ENCODE data around the gene AMN.

The AMN gene

GRCh38 chr14:102944448-102945330 is 22.2 kb downstream of the AMN start:
- no peak overlapping the region for H3K4me3 ChIP-seq (ENCODE audit: insufficient read depth, low read depth, low read length)
- H3K36me3 ChIP-seq (ENCODE audit: control insufficient read depth, insufficient read depth, low read length), result peaks cover 36% of the 10 kb centered on the region
- H3K9me3 ChIP-seq (ENCODE audit: control insufficient read depth, low read length), result no peaks in the 10 kb centered on the region
- H3K27me3 ChIP-seq (ENCODE audit: control insufficient read depth, insufficient read depth, low read length, poor library complexity, severe bottlenecking), result no peaks in the 10 kb centered on the region
- no peaks in the 10 kb centered on the region for H3K4me1 ChIP-seq (ENCODE audit: control insufficient read depth, insufficient read depth, low read length)
- no peak overlapping the region for H3K27ac ChIP-seq (ENCODE audit: insufficient read depth, low read depth, low read length, poor library complexity, severe bottlenecking)
- 93 to 94% methylated on average over 36 of the region's 36 CpGs for WGBS, 2 experiments

GRCh38 chr14:102945346-102946130 is 23.1 kb downstream of the AMN start:
- no peaks in the 10 kb centered on the region for H3K4me1 ChIP-seq (ENCODE audit: control insufficient read depth, insufficient read depth, low read length)
- H3K9me3 ChIP-seq (ENCODE audit: control insufficient read depth, low read length), result no peaks in the 10 kb centered on the region
- H3K4me3 ChIP-seq (ENCODE audit: insufficient read depth, low read depth, low read length), result no peak overlapping the region
- no peak overlapping the region for H3K27ac ChIP-seq (ENCODE audit: insufficient read depth, low read depth, low read length, poor library complexity, severe bottlenecking)
- peaks cover 36% of the 10 kb centered on the region for H3K36me3 ChIP-seq (ENCODE audit: control insufficient read depth, insufficient read depth, low read length)
- WGBS, 2 experiments, result 91% methylated on average over 29 of the region's 29 CpGs
- no peaks in the 10 kb centered on the region for H3K27me3 ChIP-seq (ENCODE audit: control insufficient read depth, insufficient read depth, low read length, poor library complexity, severe bottlenecking)

- H3K4me3 ChIP-seq (ENCODE audit: insufficient read depth, low read depth, low read length), result no peak overlapping the region
- H3K9me3 ChIP-seq (ENCODE audit: control insufficient read depth, low read length), result no peaks in the 10 kb centered on the region
- peaks cover 42% of the 10 kb centered on the region for H3K36me3 ChIP-seq (ENCODE audit: control insufficient read depth, insufficient read depth, low read length)
- 93 to 94% methylated on average over 27 of the region's 27 CpGs for WGBS, 2 experiments
- no peaks in the 10 kb centered on the region for H3K27me3 ChIP-seq (ENCODE audit: control insufficient read depth, insufficient read depth, low read length, poor library complexity, severe bottlenecking)
- no peak overlapping the region for H3K27ac ChIP-seq (ENCODE audit: insufficient read depth, low read depth, low read length, poor library complexity, severe bottlenecking)
- H3K4me1 ChIP-seq (ENCODE audit: control insufficient read depth, insufficient read depth, low read length), result no peaks in the 10 kb centered on the region
Measured at GRCh38 chr14:102947321-102948103, 25.0 kb downstream of the AMN start.

GRCh38 chr14:102948698-102949061 is 26.2 kb downstream of the AMN start:
- Histone ChIP-seq H3K36me3 (ENCODE audit: control insufficient read depth, insufficient read depth, low read length) (peaks cover 50% of the 10 kb centered on the region), H3K4me3 (ENCODE audit: insufficient read depth, low read depth, low read length) (no peak overlapping the region), H3K27ac (ENCODE audit: insufficient read depth, low read depth, low read length, poor library complexity, severe bottlenecking) (no peak overlapping the region), H3K4me1 (ENCODE audit: control insufficient read depth, insufficient read depth, low read length) (no peaks in the 10 kb centered on the region), H3K27me3 (ENCODE audit: control insufficient read depth, insufficient read depth, low read length, poor library complexity, severe bottlenecking) (no peaks in the 10 kb centered on the region), H3K9me3 (ENCODE audit: control insufficient read depth, low read length) (no peaks in the 10 kb centered on the region)
- WGBS, 2 experiments, result 97% methylated on average over 9 of the region's 9 CpGs

GRCh38 chr14:102949062-102949800 is 26.8 kb downstream of the AMN start:
- WGBS, 2 experiments, result 95 to 97% methylated on average over 28 of the region's 28 CpGs
- no peaks in the 10 kb centered on the region for H3K9me3 ChIP-seq (ENCODE audit: control insufficient read depth, low read length)
- peaks cover 51% of the 10 kb centered on the region for H3K36me3 ChIP-seq (ENCODE audit: control insufficient read depth, insufficient read depth, low read length)
- H3K27me3 ChIP-seq (ENCODE audit: control insufficient read depth, insufficient read depth, low read length, poor library complexity, severe bottlenecking), result no peaks in the 10 kb centered on the region
- no peak overlapping the region for H3K27ac ChIP-seq (ENCODE audit: insufficient read depth, low read depth, low read length, poor library complexity, severe bottlenecking)
- H3K4me3 ChIP-seq (ENCODE audit: insufficient read depth, low read depth, low read length), result no peak overlapping the region
- no peaks in the 10 kb centered on the region for H3K4me1 ChIP-seq (ENCODE audit: control insufficient read depth, insufficient read depth, low read length)

- Histone ChIP-seq H3K4me3 (ENCODE audit: insufficient read depth, low read depth, low read length) (no peak overlapping the region), H3K27me3 (ENCODE audit: control insufficient read depth, insufficient read depth, low read length, poor library complexity, severe bottlenecking) (no peaks in the 10 kb centered on the region), H3K27ac (ENCODE audit: insufficient read depth, low read depth, low read length, poor library complexity, severe bottlenecking) (no peak overlapping the region), H3K4me1 (ENCODE audit: control insufficient read depth, insufficient read depth, low read length) (no peaks in the 10 kb centered on the region), H3K36me3 (ENCODE audit: control insufficient read depth, insufficient read depth, low read length) (peaks cover 52% of the 10 kb centered on the region), H3K9me3 (ENCODE audit: control insufficient read depth, low read length) (no peaks in the 10 kb centered on the region)
- 94 to 95% methylated on average over 23 of the region's 23 CpGs for WGBS, 2 experiments
Measured at GRCh38 chr14:102949801-102950451, 27.5 kb downstream of the AMN start.

GRCh38 chr14:102951034-102951433 is 28.6 kb downstream of the AMN start:
- no peaks in the 10 kb centered on the region for H3K27me3 ChIP-seq (ENCODE audit: control insufficient read depth, insufficient read depth, low read length, poor library complexity, severe bottlenecking)
- H3K27ac ChIP-seq (ENCODE audit: insufficient read depth, low read depth, low read length, poor library complexity, severe bottlenecking), result no peak overlapping the region
- peaks cover 49% of the 10 kb centered on the region for H3K36me3 ChIP-seq (ENCODE audit: control insufficient read depth, insufficient read depth, low read length)
- H3K4me3 ChIP-seq (ENCODE audit: insufficient read depth, low read depth, low read length), result no peak overlapping the region
- H3K9me3 ChIP-seq (ENCODE audit: control insufficient read depth, low read length), result no peaks in the 10 kb centered on the region
- WGBS, 2 experiments, result 92 to 95% methylated on average over 10 of the region's 10 CpGs
- H3K4me1 ChIP-seq (ENCODE audit: control insufficient read depth, insufficient read depth, low read length), result no peaks in the 10 kb centered on the region

- WGBS, 2 experiments, result 81 to 82% methylated on average over 8 of the region's 8 CpGs
- H3K36me3 ChIP-seq (ENCODE audit: control insufficient read depth, insufficient read depth, low read length), result peaks cover 44% of the 10 kb centered on the region
Measured at GRCh38 chr14:102951799-102952198, 29.3 kb downstream of the AMN start.

GRCh38 chr14:102952276-102952675 is 29.8 kb downstream of the AMN start:
- no peaks in the 10 kb centered on the region for H3K9me3 ChIP-seq (ENCODE audit: control insufficient read depth, low read length)
- no peak overlapping the region for H3K4me3 ChIP-seq (ENCODE audit: insufficient read depth, low read depth, low read length)
- WGBS, 2 experiments, result 93 to 95% methylated on average over 6 of the region's 6 CpGs
- no peaks in the 10 kb centered on the region for H3K4me1 ChIP-seq (ENCODE audit: control insufficient read depth, insufficient read depth, low read length)
- H3K36me3 ChIP-seq (ENCODE audit: control insufficient read depth, insufficient read depth, low read length), result peaks cover 44% of the 10 kb centered on the region
- H3K27ac ChIP-seq (ENCODE audit: insufficient read depth, low read depth, low read length, poor library complexity, severe bottlenecking), result no peak overlapping the region
- H3K27me3 ChIP-seq (ENCODE audit: control insufficient read depth, insufficient read depth, low read length, poor library complexity, severe bottlenecking), result no peaks in the 10 kb centered on the region

More at GRCh38 chr14:102951799-102952198, 29.3 kb downstream of the AMN start:
- Histone ChIP-seq H3K4me1 (ENCODE audit: control insufficient read depth, insufficient read depth, low read length) (no peaks in the 10 kb centered on the region), H3K4me3 (ENCODE audit: insufficient read depth, low read depth, low read length) (no peak overlapping the region), H3K9me3 (ENCODE audit: control insufficient read depth, low read length) (no peaks in the 10 kb centered on the region), H3K27ac (ENCODE audit: insufficient read depth, low read depth, low read length, poor library complexity, severe bottlenecking) (no peak overlapping the region), H3K27me3 (ENCODE audit: control insufficient read depth, insufficient read depth, low read length, poor library complexity, severe bottlenecking) (no peaks in the 10 kb centered on the region)
